CD8-positive, alpha-beta memory T cell (primary cell): Measurements from ENCODE around the gene REEP3. TPM values are rescaled to one million over a fixed set of nuclear protein-coding genes. Genes with fewer than 3 reads are reported as not detected.
"Not testable (repeated sequence)": the region's sequence is repeated elsewhere in the genome, so short reads cannot be mapped to it uniquely, and the experiment has no call there.

Experiments
- CTCF ChIA-PET: fragments of 350-600 bp; sonication (Branson Sonifier 250); formaldehyde crosslinking; loops from one replicate; lab custom pipeline; 2021; ENCODE audit warnings: antibody characterized with exemption; lab: Charles Lee
- POLR2A ChIA-PET: fragments of 350-600 bp; sonication (Branson Sonifier 250); formaldehyde crosslinking; loops from one replicate; lab custom pipeline; 2021; ENCODE audit warnings: antibody characterized with exemption; lab: Charles Lee
- DNase-seq, 5 donors: peaks; one replicate each; pipeline versions ENCODE4 v3.0.0 to v3.0.0-alpha.2; 2020 to 2022; ENCODE audit warnings: mixed read lengths in 1 of 5
- H3K27ac ChIP-seq: one replicate; pipeline ENCODE4 v1.7.0; 2013; ENCODE audit warnings: low read depth, mild to moderate bottlenecking, low read length, moderate library complexity
- H3K27me3 ChIP-seq: 2 replicates; pipeline ENCODE4 v1.7.0; 2013; ENCODE audit warnings: low read length, mild to moderate bottlenecking; ENCODE audit not compliant: insufficient read depth, poor library complexity, severe bottlenecking
- H3K36me3 ChIP-seq: 2 replicates; pipeline ENCODE4 v1.7.0; 2013; ENCODE audit warnings: mild to moderate bottlenecking, low read length, moderate library complexity; ENCODE audit not compliant: insufficient read depth
- H3K4me1 ChIP-seq: 2 replicates; pipeline ENCODE4 v1.7.0; 2013; ENCODE audit warnings: mild to moderate bottlenecking, low read length, moderate library complexity; ENCODE audit not compliant: insufficient read depth
- H3K4me3 ChIP-seq: 2 replicates; pipeline ENCODE4 v1.7.0; 2013; ENCODE audit warnings: mild to moderate bottlenecking, low read length
- H3K9me3 ChIP-seq: 2 replicates; pipeline ENCODE4 v1.7.0; 2013; ENCODE audit warnings: mild to moderate bottlenecking, low read length
- H3K27ac Mint-ChIP-seq, 8 donors: one replicate each; pipeline ENCODE4 v1.8.0; 2020 to 2021; ENCODE audit warnings: mixed read lengths in 8 of 8, mild to moderate bottlenecking in 6 of 8, inconsistent platforms in 3 of 8, moderate library complexity in 3 of 8
- H3K27me3 Mint-ChIP-seq, 2 donors: one replicate each; pipeline ENCODE4 v1.8.0; 2020 to 2021; ENCODE audit warnings: mixed read lengths in 2 of 2, mild to moderate bottlenecking in 1 of 2, moderate library complexity in 1 of 2
- H3K36me3 Mint-ChIP-seq, 3 donors: one replicate each; pipeline ENCODE4 v1.8.0; 2020 to 2021; ENCODE audit warnings: mixed read lengths in 3 of 3, inconsistent platforms in 1 of 3, mild to moderate bottlenecking in 1 of 3
- H3K4me1 Mint-ChIP-seq, 3 donors: one replicate each; pipeline ENCODE4 v1.8.0; 2020 to 2021; ENCODE audit warnings: mixed read lengths in 3 of 3, inconsistent platforms in 1 of 3, mild to moderate bottlenecking in 1 of 3
- H3K4me3 Mint-ChIP-seq, 7 donors: one replicate each; pipeline ENCODE4 v1.8.0; 2020 to 2021; ENCODE audit warnings: mixed read lengths in 7 of 7, mild to moderate bottlenecking in 6 of 7, moderate library complexity in 4 of 7, inconsistent platforms in 2 of 7
- H3K9me3 Mint-ChIP-seq, 5 donors: one replicate each; pipeline ENCODE4 v1.8.0; 2020 to 2022; ENCODE audit warnings: mixed read lengths in 5 of 5, mild to moderate bottlenecking in 3 of 5, moderate library complexity in 2 of 5, inconsistent platforms in 1 of 5
- polyA plus RNA-seq: library from polyadenylated mRNA; unstranded; fragments of 300-500 nt; fragmentation: Illumina TruSeq; gene quantifications from one replicate; pipeline ENCODE4 v1.2.3, GENCODE V29; 2021
- total RNA-seq, 2 experiments: library from RNA; stranded (reverse); gene quantifications; one replicate each; pipeline ENCODE4 v1.2.3, GENCODE V29; 2021

REEP3 gene
- total and polyA plus RNA-seq, 3 experiments from 2014 or later = 7.4 to 25.5 (median 23.7) TPM

GRCh38 chr10:63487990-63488389 lies 33.2 kb upstream of the REEP3 start:
- Histone ChIP-seq H3K27me3 (no peaks in the 10 kb centered on the region), H3K4me3 (no peak overlapping the region), H3K4me1 (no peaks in the 10 kb centered on the region), H3K36me3 (no peaks in the 10 kb centered on the region), H3K27ac (no peak overlapping the region), H3K9me3 (no peaks in the 10 kb centered on the region)
- peaks cover 6 to 26% (median 22%) of the 10 kb centered on the region in 3 donors for H3K4me1 Mint-ChIP-seq
- H3K4me3 Mint-ChIP-seq = no peak overlapping the region
- DNase-seq = no peak
- H3K36me3 Mint-ChIP-seq = peaks cover 0 to 4% (median 0%) of the 10 kb centered on the region in 3 donors
- H3K9me3 Mint-ChIP-seq = no peaks in the 10 kb centered on the region
- CTCF ChIA-PET = no interaction called here
- H3K27ac Mint-ChIP-seq = no peak overlapping the region
- H3K27me3 Mint-ChIP-seq = no peaks in the 10 kb centered on the region
- POLR2A ChIA-PET = no interaction called here

DNA sequence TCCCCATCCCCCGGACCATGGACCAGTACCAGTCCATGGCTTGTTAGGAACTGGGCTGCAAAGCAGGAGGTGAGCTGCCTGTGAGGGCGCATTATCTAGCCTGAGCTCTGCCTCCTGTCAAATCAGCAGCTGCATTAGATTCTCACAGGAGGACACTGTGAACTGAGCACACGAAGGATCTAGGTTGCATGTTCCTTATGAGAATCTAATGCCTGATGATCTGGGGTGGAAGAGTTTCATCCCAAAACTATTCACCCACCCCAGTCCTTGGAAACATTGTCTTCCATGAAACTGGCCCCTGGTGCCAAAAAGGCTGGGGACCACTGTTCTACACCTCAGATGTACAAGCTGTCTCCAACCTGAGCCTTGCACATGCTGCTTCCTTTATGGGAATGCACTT lies 31.4 kb upstream of the REEP3 start:
- no peak overlapping the region for H3K27ac Mint-ChIP-seq
- Histone ChIP-seq H3K9me3 (no peaks in the 10 kb centered on the region), H3K36me3 (no peaks in the 10 kb centered on the region), H3K27ac (no peak overlapping the region), H3K4me3 (no peak overlapping the region), H3K4me1 (no peaks in the 10 kb centered on the region), H3K27me3 (no peaks in the 10 kb centered on the region)
- H3K4me1 Mint-ChIP-seq = peaks cover 6 to 17% (median 10%) of the 10 kb centered on the region in 3 donors
- DNase-seq = no peak
- peaks cover 0 to 4% (median 0%) of the 10 kb centered on the region in 3 donors for H3K36me3 Mint-ChIP-seq
- no peaks in the 10 kb centered on the region for H3K27me3 Mint-ChIP-seq
- no peaks in the 10 kb centered on the region for H3K9me3 Mint-ChIP-seq
- no peak overlapping the region for H3K4me3 Mint-ChIP-seq
- ChIA-PET CTCF (interaction anchor here (0.7 kb wide), 1 partner anchor 56 kb away, joined by 3 read pairs; no protein-coding TSS in a partner anchor), POLR2A (interaction anchor here (0.6 kb wide), 1 partner anchor 97 kb away, joined by 6 read pairs; no protein-coding TSS in a partner anchor)

DNA sequence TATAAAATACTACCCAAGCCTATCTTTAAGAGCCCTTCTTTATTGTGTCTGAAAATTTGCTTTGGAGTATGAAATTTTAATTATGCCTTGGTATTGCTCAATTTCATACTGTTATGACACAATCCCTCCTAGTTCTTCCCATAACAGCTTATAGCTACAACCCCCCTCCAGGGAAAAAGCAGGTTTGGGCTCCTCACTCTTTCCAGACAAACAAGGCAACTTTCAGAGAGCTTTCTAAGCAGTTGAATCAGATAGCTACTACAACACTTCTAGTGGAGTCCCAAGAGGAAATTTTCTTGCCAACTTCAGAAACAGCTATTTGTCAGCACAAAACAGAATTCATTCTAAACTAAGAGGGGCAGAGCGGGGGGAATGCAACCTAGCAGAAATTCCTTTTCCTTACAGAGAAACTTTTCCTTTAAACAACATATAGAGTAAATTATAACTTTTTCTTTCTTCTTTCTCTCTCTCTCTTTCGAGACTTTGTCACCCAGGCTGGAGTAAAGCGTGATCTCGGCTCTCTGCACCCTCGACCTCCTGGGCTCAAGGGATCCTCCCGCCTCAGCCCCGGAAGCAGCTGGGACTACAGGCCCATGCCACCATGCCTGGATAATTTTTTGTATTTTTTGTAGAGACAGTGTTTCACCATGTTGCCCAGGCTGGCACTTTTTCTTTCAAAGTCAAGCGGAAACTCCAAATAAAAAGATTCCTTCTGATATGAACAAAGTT lies 29.4 kb upstream of the REEP3 start:
- Histone ChIP-seq H3K4me1 (no peaks in the 10 kb centered on the region), H3K27ac (no peak overlapping the region), H3K27me3 (no peaks in the 10 kb centered on the region), H3K4me3 (no peak overlapping the region), H3K9me3 (no peaks in the 10 kb centered on the region), H3K36me3 (no peaks in the 10 kb centered on the region)
- POLR2A ChIA-PET = no interaction called here
- DNase-seq = no peak
- Mint-ChIP-seq H3K9me3 (no peaks in the 10 kb centered on the region), H3K36me3 (peaks cover 0 to 7% (median 3%) of the 10 kb centered on the region in 3 donors), H3K4me3 (no peak overlapping the region), H3K27ac (peak overlapping the region in 1 of 8 donors; percentile 36), H3K27me3 (no peaks in the 10 kb centered on the region), H3K4me1 (peaks cover 13 to 29% (median 20%) of the 10 kb centered on the region in 3 donors)
- CTCF ChIA-PET = no interaction called here

DNA sequence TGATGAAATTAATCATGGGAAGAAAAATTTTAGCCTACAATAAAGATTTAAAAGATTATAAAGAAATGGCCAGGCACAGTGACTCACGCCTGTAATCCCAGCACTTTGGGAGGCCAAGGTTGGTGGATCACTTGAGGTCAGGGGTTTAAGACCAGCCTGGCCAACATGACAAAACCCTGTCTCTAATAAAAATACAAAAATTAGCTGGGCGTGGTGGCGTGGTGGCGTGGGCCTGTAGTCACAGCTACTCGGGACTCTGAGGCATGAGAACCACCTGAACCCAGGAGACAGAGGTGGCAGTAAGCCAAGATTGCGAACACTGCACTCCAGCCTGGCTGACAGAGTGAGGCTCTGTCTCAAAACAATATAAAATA lies 28.9 kb upstream of the REEP3 start:
- POLR2A ChIA-PET, H3K36me3 ChIP-seq, H3K9me3 ChIP-seq, CTCF ChIA-PET, H3K4me1 ChIP-seq, H3K4me3 ChIP-seq, H3K27ac Mint-ChIP-seq, H3K9me3 Mint-ChIP-seq, H3K27me3 Mint-ChIP-seq, H3K27ac ChIP-seq, H3K27me3 ChIP-seq, DNase-seq, H3K36me3 Mint-ChIP-seq, H3K4me3 Mint-ChIP-seq: not testable (repeated sequence)
- peaks cover 14 to 35% (median 24%) of the 10 kb centered on the region in 3 donors for H3K4me1 Mint-ChIP-seq

GRCh38 chr10:63493004-63493403 lies 28.2 kb upstream of the REEP3 start:
- Histone ChIP-seq H3K36me3 (no peaks in the 10 kb centered on the region), H3K27ac (no peak overlapping the region), H3K27me3 (no peaks in the 10 kb centered on the region), H3K4me1 (no peaks in the 10 kb centered on the region), H3K9me3 (no peaks in the 10 kb centered on the region), H3K4me3 (no peak overlapping the region)
- H3K36me3 Mint-ChIP-seq = peaks cover 0 to 8% (median 5%) of the 10 kb centered on the region in 3 donors
- no peaks in the 10 kb centered on the region for H3K9me3 Mint-ChIP-seq
- ChIA-PET CTCF (no interaction called here), POLR2A (no interaction called here)
- no peaks in the 10 kb centered on the region for H3K27me3 Mint-ChIP-seq
- peaks cover 14 to 41% (median 31%) of the 10 kb centered on the region in 3 donors for H3K4me1 Mint-ChIP-seq
- no peak for DNase-seq
- H3K4me3 Mint-ChIP-seq = peak overlapping the region in 1 of 7 donors; percentile 20
- no peak overlapping the region for H3K27ac Mint-ChIP-seq

GRCh38 chr10:63494951-63495350 lies 26.2 kb upstream of the REEP3 start:
- no peaks in the 10 kb centered on the region for H3K9me3 Mint-ChIP-seq
- Histone ChIP-seq H3K9me3 (no peaks in the 10 kb centered on the region), H3K4me1 (no peaks in the 10 kb centered on the region), H3K27me3 (no peaks in the 10 kb centered on the region), H3K27ac (no peak overlapping the region), H3K4me3 (no peak overlapping the region), H3K36me3 (no peaks in the 10 kb centered on the region)
- CTCF ChIA-PET = no interaction called here
- no peak overlapping the region for H3K4me3 Mint-ChIP-seq
- H3K27ac Mint-ChIP-seq = no peak overlapping the region
- DNase-seq = no peak
- POLR2A ChIA-PET = no interaction called here
- H3K36me3 Mint-ChIP-seq = peaks cover 0 to 10% (median 5%) of the 10 kb centered on the region in 3 donors
- H3K4me1 Mint-ChIP-seq = peaks cover 18 to 49% (median 38%) of the 10 kb centered on the region in 3 donors
- no peaks in the 10 kb centered on the region for H3K27me3 Mint-ChIP-seq

DNA sequence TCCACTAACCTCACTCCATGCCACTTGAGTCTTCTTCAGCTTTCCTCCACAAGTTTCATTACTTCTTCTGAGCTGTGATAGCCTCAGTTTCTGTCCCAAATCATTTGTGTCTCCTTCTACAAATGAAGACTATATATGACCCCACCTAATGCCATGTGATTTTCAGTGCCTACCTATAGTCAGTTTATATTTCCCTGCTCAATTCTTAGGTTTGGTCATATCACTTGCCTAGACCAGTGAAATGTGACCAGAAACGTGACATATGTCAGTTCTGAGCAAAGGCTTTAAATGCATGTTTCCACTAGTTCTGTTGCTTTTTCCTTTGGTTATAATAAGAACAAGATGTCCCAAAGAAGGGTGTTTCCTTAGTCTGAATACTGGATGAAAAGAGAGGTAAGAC lies 24.6 kb upstream of the REEP3 start:
- Mint-ChIP-seq H3K4me3 (no peak overlapping the region), H3K4me1 (peaks cover 16 to 45% (median 36%) of the 10 kb centered on the region in 3 donors), H3K36me3 (peaks cover 6 to 11% (median 7%) of the 10 kb centered on the region in 3 donors), H3K27ac (peak overlapping the region in 1 of 8 donors; percentile 38), H3K9me3 (no peaks in the 10 kb centered on the region), H3K27me3 (no peaks in the 10 kb centered on the region)
- Histone ChIP-seq H3K27ac (no peak overlapping the region), H3K36me3 (no peaks in the 10 kb centered on the region), H3K4me1 (no peaks in the 10 kb centered on the region), H3K9me3 (no peaks in the 10 kb centered on the region), H3K27me3 (no peaks in the 10 kb centered on the region), H3K4me3 (no peak overlapping the region)
- no peak for DNase-seq
- ChIA-PET POLR2A (no interaction called here), CTCF (no interaction called here)

DNA sequence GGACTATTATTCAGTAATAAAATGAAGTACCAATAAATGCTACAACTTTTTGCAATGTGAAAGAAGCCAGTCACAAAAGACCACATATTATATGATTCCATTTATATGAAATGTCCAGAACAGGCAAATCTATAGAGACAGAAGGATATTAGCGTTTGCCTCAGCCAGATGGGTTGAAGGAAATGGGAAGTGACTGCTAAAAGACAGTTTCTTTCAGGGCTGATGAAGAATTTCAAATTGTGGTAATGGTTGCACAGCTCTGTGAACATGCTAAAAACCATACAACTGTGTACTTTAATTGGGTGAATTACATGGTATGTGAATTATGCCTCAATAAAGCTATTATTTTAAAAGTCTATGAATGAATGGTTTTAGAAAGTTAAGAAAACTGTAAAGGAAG lies 23.9 kb upstream of the REEP3 start:
- Histone ChIP-seq H3K4me1 (no peaks in the 10 kb centered on the region), H3K4me3 (no peak overlapping the region), H3K9me3 (no peaks in the 10 kb centered on the region), H3K27ac (no peak overlapping the region), H3K36me3 (no peaks in the 10 kb centered on the region), H3K27me3 (no peaks in the 10 kb centered on the region)
- H3K27me3 Mint-ChIP-seq = no peaks in the 10 kb centered on the region
- no peak overlapping the region for H3K27ac Mint-ChIP-seq
- H3K4me3 Mint-ChIP-seq = no peak overlapping the region
- DNase-seq = no peak
- H3K4me1 Mint-ChIP-seq = peaks cover 16 to 45% (median 31%) of the 10 kb centered on the region in 3 donors
- peaks cover 6 to 10% (median 9%) of the 10 kb centered on the region in 3 donors for H3K36me3 Mint-ChIP-seq
- POLR2A ChIA-PET = no interaction called here
- no peaks in the 10 kb centered on the region for H3K9me3 Mint-ChIP-seq
- CTCF ChIA-PET = no interaction called here
